K562 (cell line): ENCODE data around the gene SMAD7. TPM values are rescaled to one million over a fixed set of nuclear protein-coding genes. Genes with fewer than 3 reads are reported as not detected.

Source experiments
- ATAC-seq: fragments of 200-7000 bp; cut with Tn5 transposase; 3 replicates; pipeline ENCODE4 v1.9.1; 2020; ENCODE audit warnings: moderate library complexity
- BruUV-seq: library from RNA; stranded (reverse); fragments of 400-500 nt; replicated peaks from 2 replicates; lab custom pipeline; 2021; lab: Mats Ljungman, UMichigan
- CTCF ChIA-PET: fragments of 300-600 bp; formaldehyde crosslinking; extraction: SDS; loops from one replicate; lab custom pipeline; 2021; ENCODE audit warnings: low intra/inter-chr PET ratio; lab: Yijun Ruan, JAX
- POLR2A ChIA-PET: fragments of 300-600, 350-650 bp; sonication (Branson Sonifier 250); formaldehyde crosslinking; extraction: SDS; loops from one replicate; lab custom pipeline; 2021; ENCODE audit warnings: antibody characterized with exemption, inconsistent platforms; lab: Yijun Ruan, JAX
- DNase-seq, 4 experiments: peaks; one replicate each; pipeline versions ENCODE4 v3.0.0 to v3.0.0-alpha.2; 2011 to 2018; ENCODE audit warnings: low spot score in 3 of 4, mixed read lengths in 3 of 4; ENCODE audit errors: extremely low read depth in 1 of 4
- FAIRE-seq: peaks from 2 replicates; lab custom pipeline; 2011; peaks lifted over from hg19 to GRCh38; lab: Jason Lieb, UNC
- H2AFZ ChIP-seq: 2 replicates; pipeline ENCODE4 v1.6.0; 2011; ENCODE audit warnings: low read depth, low read length, control low read depth, inconsistent platforms
- H3K27ac ChIP-seq: fragments of 200-600 bp; 3 replicates; pipeline ENCODE4 v1.8.0; 2011; ENCODE audit warnings: low read depth, mild to moderate bottlenecking, control low read depth, inconsistent platforms, low read length, moderate library complexity, mixed read lengths; ENCODE audit errors: extremely low read depth
- H3K27me3 ChIP-seq, 2 experiments: fragments of 300-600 bp in 1 of 2; 2 replicates in 1 of 2; 3 replicates in 1 of 2; pipeline versions ENCODE4 v1.6.0 to v1.8.0; 2011; ENCODE audit warnings: inconsistent platforms in 2 of 2, low read length in 2 of 2, mild to moderate bottlenecking in 1 of 2, mixed read lengths in 1 of 2, moderate library complexity in 1 of 2; ENCODE audit not compliant: control insufficient read depth in 2 of 2, insufficient read depth in 2 of 2
- H3K36me3 ChIP-seq: fragments of 300-600 bp; 3 replicates; pipeline ENCODE4 v1.8.0; 2011; ENCODE audit warnings: mild to moderate bottlenecking, low read length, inconsistent platforms; ENCODE audit not compliant: control insufficient read depth, insufficient read depth
- H3K4me1 ChIP-seq, 2 experiments: fragments of 200-600 bp in 1 of 2; replicated peaks in 1 of 2; 2 replicates in 1 of 2; 3 replicates in 1 of 2; pipeline versions ENCODE4 v1.5.1 to v1.8.0; 2011; ENCODE audit warnings: inconsistent platforms in 2 of 2, low read length in 2 of 2, mild to moderate bottlenecking in 1 of 2, mixed read lengths in 1 of 2, moderate library complexity in 1 of 2; ENCODE audit not compliant: control insufficient read depth in 2 of 2, insufficient read depth in 2 of 2
- H3K4me2 ChIP-seq: 2 replicates; pipeline ENCODE4 v1.6.1; 2011; ENCODE audit warnings: low read length, control low read depth, inconsistent platforms, mixed read lengths; ENCODE audit not compliant: insufficient read depth
- H3K4me3 ChIP-seq: fragments of 200-600 bp; sonication (generic), shearing (Covaris generic); 2 replicates; pipeline ENCODE4 v1.5.1; 2016; ENCODE audit warnings: control low read depth, inconsistent platforms
- H3K79me2 ChIP-seq: fragments of 200-600 bp; 3 replicates; pipeline ENCODE4 v1.8.0; 2011; ENCODE audit warnings: low read length, inconsistent platforms; ENCODE audit not compliant: control insufficient read depth, insufficient read depth
- H3K9ac ChIP-seq, 2 experiments: 2 replicates each; pipeline versions ENCODE4 v1.6.0 to v1.6.1; 2011; ENCODE audit warnings: low read depth in 2 of 2, low read length in 2 of 2, control low read depth in 1 of 2, inconsistent platforms in 1 of 2, mild to moderate bottlenecking in 1 of 2, mixed read lengths in 1 of 2; ENCODE audit not compliant: insufficient read depth in 1 of 2
- H3K9me1 ChIP-seq: one replicate; pipeline ENCODE4 v1.6.0; 2011; ENCODE audit warnings: inconsistent platforms, mild to moderate bottlenecking, low read length, moderate library complexity; ENCODE audit not compliant: control insufficient read depth, insufficient read depth
- H3K9me3 ChIP-seq: replicated peaks from 2 replicates; pipeline ENCODE4 v1.5.1; 2011; ENCODE audit warnings: low read depth, low read length, inconsistent platforms; ENCODE audit not compliant: control insufficient read depth, insufficient read depth
- H4K20me1 ChIP-seq: replicated peaks from 2 replicates; pipeline ENCODE4 v1.6.1; 2011; ENCODE audit warnings: low read length, inconsistent platforms, mixed read lengths; ENCODE audit not compliant: control insufficient read depth, insufficient read depth
- BRF1 ChIP-seq: IDR thresholded peaks from 3 replicates; pipeline ENCODE4 v1.6.1; 2011; ENCODE audit warnings: borderline replicate concordance, mild to moderate bottlenecking; ENCODE audit not compliant: insufficient read length; ENCODE audit errors: extremely low read depth
- CSDE1 ChIP-seq, 2 experiments: fragments of 450-650 bp; IDR thresholded peaks; 2 replicates each; pipeline ENCODE4 v1.6.1; 2016; ENCODE audit warnings: mild to moderate bottlenecking in 1 of 2
- FIP1L1 ChIP-seq: fragments of 200-400 bp; formaldehyde crosslinking; IDR thresholded peaks from 2 replicates; pipeline ENCODE4 v1.6.1; 2018; ENCODE audit warnings: mild to moderate bottlenecking, low read depth, low read length; ENCODE audit not compliant: poor library complexity, severe bottlenecking
- MTA1 ChIP-seq: fragments of 450-650 bp; IDR thresholded peaks from 2 replicates; pipeline ENCODE4 v1.6.1; 2017; ENCODE audit warnings: borderline replicate concordance
- SMARCE1 ChIP-seq: fragments of 450-650 bp; IDR thresholded peaks from 2 replicates; pipeline ENCODE4 v1.7.1; 2016; ENCODE audit warnings: mild to moderate bottlenecking
- ZNF586 ChIP-seq: fragments of 450-650 bp; formaldehyde crosslinking; conservative IDR thresholded peaks from 2 replicates; pipeline ENCODE4 v1.4.0; 2020; ENCODE audit warnings: mild to moderate bottlenecking, moderate library complexity
- ZNF785 ChIP-seq: fragments of 250-450 bp; sonication (Bioruptor Pico); IDR thresholded peaks from 2 replicates; pipeline ENCODE4 v1.4.0; 2020; ENCODE audit warnings: mild to moderate bottlenecking
- WGBS: fragments of 100-300 bp; shearing (Covaris generic); methylation state at CpG from one replicate; pipeline ENCODE4 v1.1.6; 2016; ENCODE audit warnings: low coverage, mixed read lengths; ENCODE audit not compliant: insufficient coverage; ENCODE audit errors: missing lambda C conversion rate; 5-methylcytosine and 5-hydroxymethylcytosine counted together
- in situ Hi-C: fragments of 300-500 bp; cut with MboI; formaldehyde crosslinking; loops from 4 replicates; pipeline ENCODE4 v1.15.0; 2018; ENCODE audit warnings: inconsistent platforms, mixed read lengths
- intact Hi-C: fragments of 100-400 bp; cut with micrococcal nuclease; formaldehyde crosslinking; loops from 2 replicates; pipeline ENCODE4 v1.14.2; 2022
- polyA plus RNA-seq, 8 experiments: library from polyadenylated mRNA; depleted of rRNA in 4 of 8; stranded (reverse) in 5 of 8; unstranded in 3 of 8; fragments of >200 nt; fragmentation: Nextera tagmentation in 2 of 8; fragmentation: Illumina TruSeq in 1 of 8; extraction: Ambion mirVana in 2 of 8; extraction: Trizol in 1 of 8; gene quantifications; 2 replicates each; pipeline versions ENCODE4 v1.2.1 to v1.2.3, GENCODE V29; 2011 to 2014; ENCODE audit warnings: inconsistent platforms in 1 of 8, missing spikeins in 1 of 8
- total RNA-seq, 7 experiments: library from RNA; depleted of rRNA in 6 of 7; stranded (reverse); fragments of >200 nt in 6 of 7; fragmentation: Illumina TruSeq in 2 of 7; extraction: Trizol in 2 of 7; gene quantifications; 2 replicates each; pipeline versions ENCODE4 v1.2.1 to v1.2.3, GENCODE V29; 2011 to 2021; ENCODE audit warnings: low replicate concordance in 1 of 7
- TF ChIP-seq, protein P1 (sequence below), 2 experiments: fragments of 150-350 bp in 1 of 2; IDR thresholded peaks; 2 replicates each; pipeline ENCODE4 v1.6.1; 2012 to 2016; ENCODE audit warnings: low read depth in 2 of 2, low read length in 2 of 2, mild to moderate bottlenecking in 1 of 2, moderate library complexity in 1 of 2
- TF ChIP-seq, protein P2 (sequence below): fragments of 450-650 bp; formaldehyde crosslinking; IDR thresholded peaks from 2 replicates; pipeline ENCODE4 v1.4.0; 2022; ENCODE audit warnings: missing genetic modification characterization
- TF ChIP-seq, protein P3 (sequence below): IDR thresholded peaks from 2 replicates; pipeline ENCODE4 v1.6.1; 2011; ENCODE audit warnings: borderline replicate concordance, low read depth, mild to moderate bottlenecking, moderate library complexity, low read length; ENCODE audit not compliant: insufficient read depth, poor library complexity, severe bottlenecking
- TF ChIP-seq, protein P4 (sequence below): fragments of 450-650 bp; IDR thresholded peaks from one replicate; pipeline ENCODE4 v1.6.1; 2018; ENCODE audit warnings: mild to moderate bottlenecking, moderate library complexity; ENCODE audit not compliant: partially characterized antibody

Gene SMAD7
- total and polyA plus RNA-seq, 9 of the 15 experiments (the other 6 are each of a cell fraction or from before 2014, with no cell fraction given) = 0.13 to 3.0 (median 1.6) TPM

DNA sequence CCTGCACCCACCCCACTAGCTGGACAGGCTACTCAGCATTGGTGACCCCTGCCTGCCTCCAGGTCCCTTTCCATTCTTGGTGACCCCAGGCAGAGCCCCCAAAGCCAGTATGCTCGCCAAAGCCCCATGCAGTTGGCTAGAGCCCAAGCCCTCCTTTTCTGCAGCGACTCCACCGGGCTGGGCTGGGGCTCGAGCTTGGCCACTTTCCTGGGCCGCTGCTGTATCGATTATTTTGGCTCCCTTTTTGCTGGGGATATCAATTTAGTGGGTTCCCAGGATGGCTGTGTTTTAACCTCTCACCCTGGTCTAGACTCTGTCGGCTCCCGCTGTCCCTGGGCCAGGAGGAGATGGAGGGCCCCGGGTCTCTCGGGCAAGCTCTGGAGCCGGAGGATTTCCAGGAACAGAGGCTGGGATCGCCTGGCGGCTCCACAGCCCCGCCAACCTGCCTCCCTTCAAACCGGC lies 76.0 kb downstream of the SMAD7 start:
- intact Hi-C loops = no loop called here
- ChIA-PET POLR2A (no interaction called here), CTCF (no interaction called here)
- Histone ChIP-seq H3K9ac (no peak overlapping the region), H3K36me3 (no peaks in the 10 kb centered on the region), H2AFZ (no peak overlapping the region), H3K9me1 (no peaks in the 10 kb centered on the region), H3K4me2 (no peak overlapping the region), H3K27ac (no peak overlapping the region), H3K4me3 (no peak overlapping the region), H4K20me1 (no peaks in the 10 kb centered on the region), H3K4me1 (peaks cover 20 to 32% of the 10 kb centered on the region in 2 experiments), H3K79me2 (no peaks in the 10 kb centered on the region), H3K9me3 (no peaks in the 10 kb centered on the region), H3K27me3 (no peaks in the 10 kb centered on the region)
- 63% methylated on average over 5 of the region's 15 CpGs for WGBS
- no peak for FAIRE-seq
- DNase-seq = no peak
- in situ Hi-C loops = no loop called here
- ATAC-seq = no peak
- BruUV-seq = no TSS peak
- TF ChIP-seq, protein P1, sequence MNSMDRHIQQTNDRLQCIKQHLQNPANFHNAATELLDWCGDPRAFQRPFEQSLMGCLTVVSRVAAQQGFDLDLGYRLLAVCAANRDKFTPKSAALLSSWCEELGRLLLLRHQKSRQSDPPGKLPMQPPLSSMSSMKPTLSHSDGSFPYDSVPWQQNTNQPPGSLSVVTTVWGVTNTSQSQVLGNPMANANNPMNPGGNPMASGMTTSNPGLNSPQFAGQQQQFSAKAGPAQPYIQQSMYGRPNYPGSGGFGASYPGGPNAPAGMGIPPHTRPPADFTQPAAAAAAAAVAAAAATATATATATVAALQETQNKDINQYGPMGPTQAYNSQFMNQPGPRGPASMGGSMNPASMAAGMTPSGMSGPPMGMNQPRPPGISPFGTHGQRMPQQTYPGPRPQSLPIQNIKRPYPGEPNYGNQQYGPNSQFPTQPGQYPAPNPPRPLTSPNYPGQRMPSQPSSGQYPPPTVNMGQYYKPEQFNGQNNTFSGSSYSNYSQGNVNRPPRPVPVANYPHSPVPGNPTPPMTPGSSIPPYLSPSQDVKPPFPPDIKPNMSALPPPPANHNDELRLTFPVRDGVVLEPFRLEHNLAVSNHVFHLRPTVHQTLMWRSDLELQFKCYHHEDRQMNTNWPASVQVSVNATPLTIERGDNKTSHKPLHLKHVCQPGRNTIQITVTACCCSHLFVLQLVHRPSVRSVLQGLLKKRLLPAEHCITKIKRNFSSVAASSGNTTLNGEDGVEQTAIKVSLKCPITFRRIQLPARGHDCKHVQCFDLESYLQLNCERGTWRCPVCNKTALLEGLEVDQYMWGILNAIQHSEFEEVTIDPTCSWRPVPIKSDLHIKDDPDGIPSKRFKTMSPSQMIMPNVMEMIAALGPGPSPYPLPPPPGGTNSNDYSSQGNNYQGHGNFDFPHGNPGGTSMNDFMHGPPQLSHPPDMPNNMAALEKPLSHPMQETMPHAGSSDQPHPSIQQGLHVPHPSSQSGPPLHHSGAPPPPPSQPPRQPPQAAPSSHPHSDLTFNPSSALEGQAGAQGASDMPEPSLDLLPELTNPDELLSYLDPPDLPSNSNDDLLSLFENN (IDR thresholded peaks at IDR 0.05; ENCODE audit: low read depth in 2 of 2, low read length in 2 of 2) = no peak
- no peak for TF ChIP-seq ZNF785
- TF ChIP-seq SMARCE1 = no peak
- TF ChIP-seq CSDE1 (IDR thresholded peaks at IDR 0.05) = no peak
- no peak for TF ChIP-seq ZNF586 (CRISPR knock-in tag)
- no peak for TF ChIP-seq MTA1
- TF ChIP-seq BRF1 = no peak
- no peak for TF ChIP-seq FIP1L1
- TF ChIP-seq, protein P2, sequence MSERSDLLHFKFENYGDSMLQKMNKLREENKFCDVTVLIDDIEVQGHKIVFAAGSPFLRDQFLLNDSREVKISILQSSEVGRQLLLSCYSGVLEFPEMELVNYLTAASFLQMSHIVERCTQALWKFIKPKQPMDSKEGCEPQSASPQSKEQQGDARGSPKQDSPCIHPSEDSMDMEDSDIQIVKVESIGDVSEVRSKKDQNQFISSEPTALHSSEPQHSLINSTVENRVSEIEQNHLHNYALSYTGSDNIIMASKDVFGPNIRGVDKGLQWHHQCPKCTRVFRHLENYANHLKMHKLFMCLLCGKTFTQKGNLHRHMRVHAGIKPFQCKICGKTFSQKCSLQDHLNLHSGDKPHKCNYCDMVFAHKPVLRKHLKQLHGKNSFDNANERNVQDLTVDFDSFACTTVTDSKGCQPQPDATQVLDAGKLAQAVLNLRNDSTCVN = no peak
- TF ChIP-seq, protein P3, sequence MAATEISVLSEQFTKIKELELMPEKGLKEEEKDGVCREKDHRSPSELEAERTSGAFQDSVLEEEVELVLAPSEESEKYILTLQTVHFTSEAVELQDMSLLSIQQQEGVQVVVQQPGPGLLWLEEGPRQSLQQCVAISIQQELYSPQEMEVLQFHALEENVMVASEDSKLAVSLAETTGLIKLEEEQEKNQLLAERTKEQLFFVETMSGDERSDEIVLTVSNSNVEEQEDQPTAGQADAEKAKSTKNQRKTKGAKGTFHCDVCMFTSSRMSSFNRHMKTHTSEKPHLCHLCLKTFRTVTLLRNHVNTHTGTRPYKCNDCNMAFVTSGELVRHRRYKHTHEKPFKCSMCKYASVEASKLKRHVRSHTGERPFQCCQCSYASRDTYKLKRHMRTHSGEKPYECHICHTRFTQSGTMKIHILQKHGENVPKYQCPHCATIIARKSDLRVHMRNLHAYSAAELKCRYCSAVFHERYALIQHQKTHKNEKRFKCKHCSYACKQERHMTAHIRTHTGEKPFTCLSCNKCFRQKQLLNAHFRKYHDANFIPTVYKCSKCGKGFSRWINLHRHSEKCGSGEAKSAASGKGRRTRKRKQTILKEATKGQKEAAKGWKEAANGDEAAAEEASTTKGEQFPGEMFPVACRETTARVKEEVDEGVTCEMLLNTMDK = no peak
- TF ChIP-seq, protein P4, sequence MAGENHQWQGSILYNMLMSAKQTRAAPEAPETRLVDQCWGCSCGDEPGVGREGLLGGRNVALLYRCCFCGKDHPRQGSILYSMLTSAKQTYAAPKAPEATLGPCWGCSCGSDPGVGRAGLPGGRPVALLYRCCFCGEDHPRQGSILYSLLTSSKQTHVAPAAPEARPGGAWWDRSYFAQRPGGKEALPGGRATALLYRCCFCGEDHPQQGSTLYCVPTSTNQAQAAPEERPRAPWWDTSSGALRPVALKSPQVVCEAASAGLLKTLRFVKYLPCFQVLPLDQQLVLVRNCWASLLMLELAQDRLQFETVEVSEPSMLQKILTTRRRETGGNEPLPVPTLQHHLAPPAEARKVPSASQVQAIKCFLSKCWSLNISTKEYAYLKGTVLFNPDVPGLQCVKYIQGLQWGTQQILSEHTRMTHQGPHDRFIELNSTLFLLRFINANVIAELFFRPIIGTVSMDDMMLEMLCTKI = no peak
